ENCODE results near the gene SRRM4. TPM values are rescaled to one million over a fixed set of nuclear protein-coding genes. Genes with fewer than 3 reads are reported as not detected.

Gene SRRM4
- total RNA-seq, 1 donor from 2014 or later = not detected

- H3K27ac Mint-ChIP-seq = no peak overlapping the region
- H3K27me3 Mint-ChIP-seq = no peaks in the 10 kb centered on the region
- no peaks in the 10 kb centered on the region for H3K4me1 Mint-ChIP-seq
- intact Hi-C loops (cut with micrococcal nuclease) = no loop called here
- no peak overlapping the region for H3K4me3 Mint-ChIP-seq
- no peak for DNase-seq
- no peaks in the 10 kb centered on the region for H3K36me3 Mint-ChIP-seq (ENCODE audit: low read depth)
- H3K9me3 Mint-ChIP-seq = peaks cover 1% of the 10 kb centered on the region
These were observed 178.5 kb downstream of the SRRM4 start for GRCh38 chr12:119159844-119160243.

GRCh38 chr12:119167902-119168301 lies 186.6 kb downstream of the SRRM4 start:
- Mint-ChIP-seq H3K9me3 (no peaks in the 10 kb centered on the region), H3K4me3 (no peak overlapping the region), H3K27me3 (no peaks in the 10 kb centered on the region), H3K36me3 (ENCODE audit: low read depth) (no peaks in the 10 kb centered on the region), H3K4me1 (no peaks in the 10 kb centered on the region), H3K27ac (no peak overlapping the region)
- intact Hi-C loops (cut with micrococcal nuclease) = no loop called here
- no peak for DNase-seq

- no peaks in the 10 kb centered on the region for H3K36me3 Mint-ChIP-seq (ENCODE audit: low read depth)
- no peak overlapping the region for H3K4me3 Mint-ChIP-seq
- H3K9me3 Mint-ChIP-seq = no peaks in the 10 kb centered on the region
- DNase-seq = no peak
- no peak overlapping the region for H3K27ac Mint-ChIP-seq
- intact Hi-C loops (cut with micrococcal nuclease) = no loop called here
- no peaks in the 10 kb centered on the region for H3K4me1 Mint-ChIP-seq
- H3K27me3 Mint-ChIP-seq = no peaks in the 10 kb centered on the region
These were observed 187.4 kb downstream of the SRRM4 start for GRCh38 chr12:119168721-119169120.

GRCh38 chr12:119169150-119169549 lies 187.8 kb downstream of the SRRM4 start:
- no peak overlapping the region for H3K27ac Mint-ChIP-seq
- DNase-seq = no peak
- H3K4me3 Mint-ChIP-seq = no peak overlapping the region
- no peaks in the 10 kb centered on the region for H3K4me1 Mint-ChIP-seq
- H3K27me3 Mint-ChIP-seq = no peaks in the 10 kb centered on the region
- H3K36me3 Mint-ChIP-seq (ENCODE audit: low read depth) = no peaks in the 10 kb centered on the region
- intact Hi-C loops (cut with micrococcal nuclease) = no loop called here
- no peaks in the 10 kb centered on the region for H3K9me3 Mint-ChIP-seq

GRCh38 chr12:119171291-119171690 lies 189.9 kb downstream of the SRRM4 start:
- no peaks in the 10 kb centered on the region for H3K27me3 Mint-ChIP-seq
- intact Hi-C loops (cut with micrococcal nuclease) = no loop called here
- no peak for DNase-seq
- no peaks in the 10 kb centered on the region for H3K9me3 Mint-ChIP-seq
- H3K4me3 Mint-ChIP-seq = no peak overlapping the region
- no peaks in the 10 kb centered on the region for H3K36me3 Mint-ChIP-seq (ENCODE audit: low read depth)
- no peak overlapping the region for H3K27ac Mint-ChIP-seq
- no peaks in the 10 kb centered on the region for H3K4me1 Mint-ChIP-seq

- no peak for DNase-seq
- Mint-ChIP-seq H3K9me3 (no peaks in the 10 kb centered on the region), H3K27me3 (no peaks in the 10 kb centered on the region), H3K27ac (no peak overlapping the region), H3K4me1 (no peaks in the 10 kb centered on the region), H3K4me3 (no peak overlapping the region), H3K36me3 (ENCODE audit: low read depth) (no peaks in the 10 kb centered on the region)
- intact Hi-C loops (cut with micrococcal nuclease) = no loop called here
These were observed 190.5 kb downstream of the SRRM4 start for GRCh38 chr12:119171691-119172425.

GRCh38 chr12:119175081-119175480 lies 193.7 kb downstream of the SRRM4 start:
- DNase-seq = no peak
- H3K27me3 Mint-ChIP-seq = no peaks in the 10 kb centered on the region
- H3K27ac Mint-ChIP-seq = no peak overlapping the region
- H3K4me3 Mint-ChIP-seq = no peak overlapping the region
- H3K9me3 Mint-ChIP-seq = no peaks in the 10 kb centered on the region
- H3K4me1 Mint-ChIP-seq = no peaks in the 10 kb centered on the region
- no peaks in the 10 kb centered on the region for H3K36me3 Mint-ChIP-seq (ENCODE audit: low read depth)
- intact Hi-C loops (cut with micrococcal nuclease) = no loop called here

- Mint-ChIP-seq H3K27ac (no peak overlapping the region), H3K27me3 (no peaks in the 10 kb centered on the region), H3K9me3 (no peaks in the 10 kb centered on the region), H3K4me1 (no peaks in the 10 kb centered on the region), H3K36me3 (ENCODE audit: low read depth) (no peaks in the 10 kb centered on the region), H3K4me3 (no peak overlapping the region)
- no peak for DNase-seq
- intact Hi-C loops (cut with micrococcal nuclease) = no loop called here
These were observed 195.1 kb downstream of the SRRM4 start for GRCh38 chr12:119176267-119177055.

- no peak overlapping the region for H3K27ac Mint-ChIP-seq
- no peaks in the 10 kb centered on the region for H3K36me3 Mint-ChIP-seq (ENCODE audit: low read depth)
- DNase-seq = no peak
- intact Hi-C loops (cut with micrococcal nuclease) = no loop called here
- H3K9me3 Mint-ChIP-seq = no peaks in the 10 kb centered on the region
- no peak overlapping the region for H3K4me3 Mint-ChIP-seq
- H3K4me1 Mint-ChIP-seq = no peaks in the 10 kb centered on the region
- no peaks in the 10 kb centered on the region for H3K27me3 Mint-ChIP-seq
These were observed 195.7 kb downstream of the SRRM4 start for GRCh38 chr12:119177056-119177325.

- intact Hi-C loops (cut with micrococcal nuclease) = no loop called here
- Mint-ChIP-seq H3K4me1 (no peaks in the 10 kb centered on the region), H3K9me3 (no peaks in the 10 kb centered on the region), H3K27me3 (no peaks in the 10 kb centered on the region), H3K4me3 (no peak overlapping the region), H3K36me3 (ENCODE audit: low read depth) (no peaks in the 10 kb centered on the region), H3K27ac (no peak overlapping the region)
- no peak for DNase-seq
These were observed 196.5 kb downstream of the SRRM4 start for GRCh38 chr12:119177724-119178380.

- no peaks in the 10 kb centered on the region for H3K4me1 Mint-ChIP-seq
- DNase-seq = no peak
- no peaks in the 10 kb centered on the region for H3K36me3 Mint-ChIP-seq (ENCODE audit: low read depth)
- no peaks in the 10 kb centered on the region for H3K27me3 Mint-ChIP-seq
- no peak within 1 kb of the TSS for H3K4me3 Mint-ChIP-seq
- intact Hi-C loops (cut with micrococcal nuclease) = no loop called here
- H3K27ac Mint-ChIP-seq = no peak within 1 kb of the TSS
- no peaks in the 10 kb centered on the region for H3K9me3 Mint-ChIP-seq
These were observed 197.4 kb downstream of the SRRM4 start, which contains the start of gene HSPB8 for GRCh38 chr12:119178544-119179334. Gene HSPB8 (plus strand): TSS chr12:119178931. CDS start chr12:119179313, 382 bp downstream.

- no peaks in the 10 kb centered on the region for H3K27me3 Mint-ChIP-seq
- H3K4me1 Mint-ChIP-seq = no peaks in the 10 kb centered on the region
- H3K4me3 Mint-ChIP-seq = no peak overlapping the region
- H3K9me3 Mint-ChIP-seq = no peaks in the 10 kb centered on the region
- H3K36me3 Mint-ChIP-seq (ENCODE audit: low read depth) = no peaks in the 10 kb centered on the region
- intact Hi-C loops (cut with micrococcal nuclease) = no loop called here
- DNase-seq = no peak
- H3K27ac Mint-ChIP-seq = no peak overlapping the region
These were observed 198.1 kb downstream of the SRRM4 start for GRCh38 chr12:119179335-119180021.

- Mint-ChIP-seq H3K4me1 (no peaks in the 10 kb centered on the region), H3K36me3 (ENCODE audit: low read depth) (no peaks in the 10 kb centered on the region), H3K27me3 (no peaks in the 10 kb centered on the region), H3K27ac (no peak overlapping the region), H3K4me3 (no peak overlapping the region), H3K9me3 (no peaks in the 10 kb centered on the region)
- DNase-seq = no peak
- intact Hi-C loops (cut with micrococcal nuclease) = no loop called here
These were observed 199.2 kb downstream of the SRRM4 start for GRCh38 chr12:119180380-119181040.

All from activated CD4-positive, alpha-beta T cell treated with anti-CD3 and anti-CD28 coated beads, Interleukin-2, amount 10 ng/mL, durations not matched to agents 24 days and 14 days (primary cell).